ENCODE results near the gene PPP6R3.

GRCh38 chr11:68661697-68662603, 201.4 kb downstream of the PPP6R3 start:
- TF ChIP-seq TCF7L2 (IDR thresholded peaks at IDR 0.05; ENCODE audit: low read depth, low read length) = no peak
- TF ChIP-seq CTCF (IDR thresholded peaks at IDR 0.05) = no peak
- TF ChIP-seq, protein P1, sequence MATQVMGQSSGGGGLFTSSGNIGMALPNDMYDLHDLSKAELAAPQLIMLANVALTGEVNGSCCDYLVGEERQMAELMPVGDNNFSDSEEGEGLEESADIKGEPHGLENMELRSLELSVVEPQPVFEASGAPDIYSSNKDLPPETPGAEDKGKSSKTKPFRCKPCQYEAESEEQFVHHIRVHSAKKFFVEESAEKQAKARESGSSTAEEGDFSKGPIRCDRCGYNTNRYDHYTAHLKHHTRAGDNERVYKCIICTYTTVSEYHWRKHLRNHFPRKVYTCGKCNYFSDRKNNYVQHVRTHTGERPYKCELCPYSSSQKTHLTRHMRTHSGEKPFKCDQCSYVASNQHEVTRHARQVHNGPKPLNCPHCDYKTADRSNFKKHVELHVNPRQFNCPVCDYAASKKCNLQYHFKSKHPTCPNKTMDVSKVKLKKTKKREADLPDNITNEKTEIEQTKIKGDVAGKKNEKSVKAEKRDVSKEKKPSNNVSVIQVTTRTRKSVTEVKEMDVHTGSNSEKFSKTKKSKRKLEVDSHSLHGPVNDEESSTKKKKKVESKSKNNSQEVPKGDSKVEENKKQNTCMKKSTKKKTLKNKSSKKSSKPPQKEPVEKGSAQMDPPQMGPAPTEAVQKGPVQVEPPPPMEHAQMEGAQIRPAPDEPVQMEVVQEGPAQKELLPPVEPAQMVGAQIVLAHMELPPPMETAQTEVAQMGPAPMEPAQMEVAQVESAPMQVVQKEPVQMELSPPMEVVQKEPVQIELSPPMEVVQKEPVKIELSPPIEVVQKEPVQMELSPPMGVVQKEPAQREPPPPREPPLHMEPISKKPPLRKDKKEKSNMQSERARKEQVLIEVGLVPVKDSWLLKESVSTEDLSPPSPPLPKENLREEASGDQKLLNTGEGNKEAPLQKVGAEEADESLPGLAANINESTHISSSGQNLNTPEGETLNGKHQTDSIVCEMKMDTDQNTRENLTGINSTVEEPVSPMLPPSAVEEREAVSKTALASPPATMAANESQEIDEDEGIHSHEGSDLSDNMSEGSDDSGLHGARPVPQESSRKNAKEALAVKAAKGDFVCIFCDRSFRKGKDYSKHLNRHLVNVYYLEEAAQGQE (IDR thresholded peaks at IDR 0.05; ENCODE audit: insufficient read depth in 1 of 2, low read depth in 2 of 2, low read length in 1 of 2) = no peak

Measured in Panc1 (cell line).